Measurements from ENCODE around the gene STAT3.

Gene STAT3

DNA sequence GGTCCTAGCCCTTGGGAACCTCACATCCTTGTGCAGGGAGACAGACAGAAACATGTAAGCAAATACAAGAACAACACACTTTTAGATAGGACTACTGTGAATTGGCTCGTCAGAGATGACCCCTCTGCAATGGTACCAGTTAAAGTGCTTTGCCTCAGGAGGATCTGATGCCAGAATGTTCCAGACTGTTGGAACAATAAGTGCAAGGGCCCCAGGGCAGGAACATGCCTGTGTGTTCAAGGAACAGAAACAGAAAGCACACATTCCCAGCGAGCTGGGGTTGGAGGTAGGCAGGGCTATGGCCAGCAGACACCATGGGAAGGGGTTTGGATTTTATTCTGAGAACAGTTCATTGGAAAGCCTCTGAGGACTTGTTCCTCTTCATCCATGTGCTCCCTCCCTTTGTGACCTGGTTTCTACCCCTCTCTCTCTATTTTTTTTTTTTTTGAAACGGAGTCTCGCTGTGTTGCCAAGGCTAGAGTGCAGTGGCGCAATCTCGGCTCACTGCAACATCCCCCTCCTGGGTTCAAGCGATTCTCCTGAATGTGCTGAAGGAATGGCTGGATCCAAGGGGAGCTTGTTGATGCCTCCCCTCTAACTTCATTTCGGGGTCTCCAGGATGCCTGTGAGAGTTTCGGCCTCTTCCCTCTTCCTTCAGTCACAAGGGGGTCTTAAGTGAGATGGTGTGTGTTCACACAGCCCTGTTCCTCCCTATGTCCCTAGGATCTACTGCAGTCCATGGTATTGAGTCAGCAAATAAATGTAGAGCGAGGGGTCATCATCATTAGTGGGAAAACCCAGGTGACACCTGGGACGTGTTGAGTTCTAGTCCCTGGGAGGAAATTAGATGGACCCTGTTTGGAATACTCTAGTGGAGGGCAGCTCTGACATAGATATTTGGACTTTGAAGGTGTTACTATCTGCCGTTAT, 93.5 kb downstream of the STAT3 start:
- DNase-seq (ENCODE audit: low spot score), result no peak

- no peak for DNase-seq (ENCODE audit: low spot score)
These were observed 97.1 kb downstream of the STAT3 start for GRCh38 chr17:42291129-42291528.

DNA sequence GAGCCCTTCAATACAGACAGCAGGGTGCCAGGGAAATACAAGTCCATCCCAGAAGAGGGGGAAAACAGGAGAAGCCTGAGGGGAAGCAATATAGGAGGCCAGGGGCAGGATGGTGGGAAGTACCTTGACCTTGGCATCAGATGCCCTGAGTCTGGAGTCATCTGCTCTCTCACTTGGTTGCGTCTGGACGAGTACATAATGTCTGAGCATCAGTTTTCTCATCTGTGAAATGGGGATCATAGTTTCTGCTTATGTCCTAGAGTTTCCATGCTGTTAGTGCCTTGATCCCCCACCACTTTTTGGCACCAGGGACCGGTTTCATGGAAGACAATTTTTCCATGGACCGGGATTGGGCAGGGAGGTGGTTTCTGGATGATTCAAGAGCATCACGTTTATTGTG, 97.7 kb downstream of the STAT3 start:
- DNase-seq (ENCODE audit: low spot score), result no peak

DNA sequence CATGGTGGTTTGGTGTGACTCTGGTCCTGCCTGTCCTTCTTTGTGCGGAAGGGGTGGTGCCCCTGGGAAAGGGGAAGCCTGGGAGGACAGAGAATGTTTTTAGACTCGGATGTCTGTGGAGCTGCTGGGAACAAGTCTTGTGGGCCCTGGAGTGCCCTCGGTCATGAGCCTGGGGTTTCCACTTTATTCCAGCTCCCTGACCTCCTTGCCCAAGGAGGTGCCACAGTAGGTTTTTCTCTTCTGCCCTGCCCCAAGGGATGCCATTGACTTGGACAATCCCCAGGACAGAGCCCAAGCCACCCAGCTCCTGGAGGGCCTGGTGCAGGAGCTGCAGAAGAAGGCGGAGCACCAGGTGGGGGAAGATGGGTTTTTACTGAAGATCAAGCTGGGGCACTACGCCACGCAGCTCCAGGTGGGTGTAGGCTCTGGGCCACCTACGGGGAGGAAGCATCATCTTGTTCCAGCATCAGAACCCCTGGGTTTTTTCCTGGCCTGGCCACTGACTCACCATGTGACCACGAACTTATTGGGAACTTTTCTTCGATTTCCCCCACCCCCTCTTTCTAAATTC, 98.5 kb downstream of the STAT3 start:
- no peak for DNase-seq (ENCODE audit: low spot score)

GRCh38 chr17:42288803-42289610, 99.2 kb downstream of the STAT3 start:
- DNase-seq (ENCODE audit: low spot score), result no peak

DNA sequence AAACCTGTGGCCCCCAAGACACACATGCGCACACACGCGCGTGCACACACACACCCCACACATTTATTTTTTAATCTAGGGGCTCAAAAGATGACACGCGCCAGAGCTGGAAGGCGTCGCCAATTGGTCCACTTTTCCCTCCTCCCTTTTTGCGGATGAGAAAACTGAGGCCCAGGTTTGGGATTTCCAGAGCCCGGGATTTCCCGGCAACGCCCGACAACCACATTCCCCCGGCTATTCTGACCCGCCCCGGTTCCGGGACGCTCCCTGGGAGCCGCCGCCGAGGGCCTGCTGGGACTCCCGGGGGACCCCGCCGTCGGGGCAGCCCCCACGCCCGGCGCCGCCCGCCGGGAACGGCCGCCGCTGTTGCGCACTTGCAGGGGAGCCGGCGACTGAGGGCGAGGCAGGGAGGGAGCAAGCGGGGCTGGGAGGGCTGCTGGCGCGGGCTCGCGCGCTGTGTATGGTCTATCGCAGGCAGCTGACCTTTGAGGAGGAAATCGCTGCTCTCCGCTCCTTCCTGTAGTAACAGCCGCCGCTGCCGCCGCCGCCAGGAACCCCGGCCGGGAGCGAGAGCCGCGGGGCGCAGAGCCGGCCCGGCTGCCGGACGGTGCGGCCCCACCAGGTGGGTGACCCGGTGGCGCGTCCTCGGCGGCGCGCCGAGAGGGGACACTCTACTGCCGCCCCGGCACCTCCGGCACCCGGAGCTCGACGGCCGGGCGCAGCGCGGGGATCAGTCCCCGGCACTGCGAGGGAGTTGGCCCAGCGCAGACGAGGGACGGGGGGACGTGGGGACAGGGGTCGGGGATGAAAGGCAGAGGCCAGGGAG, 100.1 kb downstream of the STAT3 start, which contains the start of gene STAT5A:
TSS of gene STAT5A (plus strand) at position 522 of the 826 bp plus-strand sequence. CDS start 914 bp downstream, outside the sequence.
- peak; percentile 63 for DNase-seq (ENCODE audit: low spot score)

GRCh38 chr17:42287305-42287976, 100.8 kb downstream of the STAT3 start:
- no peak for DNase-seq (ENCODE audit: low spot score)

DNA sequence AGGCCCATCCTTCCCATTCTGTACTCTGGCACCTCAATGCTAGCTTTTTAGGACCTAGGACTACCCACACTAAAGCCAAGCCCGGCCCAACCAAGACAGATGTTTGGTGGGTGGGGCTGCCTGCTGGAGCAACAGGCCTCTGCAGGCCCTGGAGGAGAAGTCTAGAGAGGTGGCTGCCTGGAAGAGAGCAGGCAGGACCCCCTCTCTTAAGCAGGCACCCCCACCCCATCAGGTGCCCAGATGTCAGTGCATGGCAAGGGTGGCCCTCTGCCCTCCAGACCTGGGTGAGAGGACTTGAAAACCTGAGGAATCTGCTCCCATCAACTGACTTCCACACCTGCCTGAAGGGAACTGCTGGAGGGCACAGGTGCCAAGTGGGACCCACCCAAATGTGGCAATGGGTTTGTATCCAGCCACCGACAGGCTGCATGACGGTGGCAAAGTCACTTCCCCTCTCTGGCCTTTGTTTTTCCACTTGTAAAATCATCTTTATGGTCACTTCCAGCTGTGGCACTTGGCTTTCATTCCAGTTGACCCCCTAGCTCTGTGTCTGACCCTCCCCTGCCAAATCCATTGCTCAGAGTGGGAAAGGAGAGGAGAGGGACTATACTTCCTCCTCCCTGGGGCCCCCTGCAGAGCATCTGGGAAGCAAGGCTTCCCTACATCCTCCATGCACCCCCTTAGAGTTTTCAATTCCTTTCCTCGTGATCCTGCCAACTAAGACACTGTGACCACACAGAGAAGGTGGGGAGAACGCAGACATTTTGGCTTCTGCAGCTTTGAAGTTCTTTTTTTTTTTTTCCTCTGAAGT, 101.6 kb downstream of the STAT3 start:
- no peak for DNase-seq (ENCODE audit: low spot score)

DNA sequence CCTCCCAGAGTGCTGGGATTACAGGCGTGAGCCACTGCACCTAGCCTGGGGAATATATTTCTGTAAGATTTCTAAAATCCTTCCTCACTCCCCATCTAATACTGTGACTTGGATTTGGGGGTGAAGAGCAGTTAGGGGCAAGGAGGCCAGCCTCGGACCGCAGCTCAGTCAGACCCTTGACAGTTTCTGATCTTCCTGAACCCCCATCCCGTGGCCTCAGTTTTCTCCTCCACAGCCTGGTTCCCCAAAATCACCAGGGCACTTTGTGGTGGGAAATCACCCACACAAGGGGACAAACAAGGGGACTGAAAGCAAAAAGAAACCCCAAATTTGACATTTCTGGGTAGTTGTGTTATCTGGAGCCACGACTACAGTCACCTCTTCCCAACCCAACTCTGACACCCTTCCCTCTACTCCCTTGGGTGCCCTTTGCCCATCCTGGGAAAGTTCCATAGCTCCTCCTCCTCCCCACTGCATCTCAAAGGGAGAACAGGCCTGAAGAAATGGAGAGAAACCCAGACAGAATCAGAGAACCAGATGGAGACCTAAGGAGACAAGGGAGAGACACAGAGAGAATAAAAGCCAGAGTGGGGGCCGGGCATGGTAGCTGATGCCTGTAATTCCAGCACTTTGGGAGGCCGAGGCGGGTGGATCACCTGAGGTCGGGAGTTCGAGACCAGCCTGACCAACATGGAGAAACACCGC, 102.7 kb downstream of the STAT3 start:
- DNase-seq (ENCODE audit: low spot score), result no peak

DNA sequence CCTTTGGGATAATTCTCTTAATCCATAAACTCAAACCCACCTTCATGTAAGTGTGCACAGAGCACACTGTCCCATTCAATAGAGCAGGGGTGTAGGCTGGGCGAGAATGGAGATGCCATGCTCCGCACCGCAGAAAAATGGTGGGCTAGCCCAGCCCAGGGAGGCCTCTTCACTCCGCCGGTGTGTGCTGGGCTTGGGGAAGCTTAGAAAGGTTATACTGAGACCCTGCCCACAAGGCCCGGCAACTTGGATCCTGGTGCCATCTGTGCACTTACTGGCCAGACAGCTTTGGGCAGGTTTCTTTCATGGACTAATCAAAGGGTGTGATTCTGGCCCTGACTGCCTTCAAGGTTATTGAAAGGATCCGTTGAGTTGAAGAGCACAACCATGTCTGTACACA, 103.7 kb downstream of the STAT3 start:
- DNase-seq (ENCODE audit: low spot score), result no peak

GRCh38 chr17:42284024-42284369, 104.2 kb downstream of the STAT3 start:
- no peak for DNase-seq (ENCODE audit: low spot score)

DNA sequence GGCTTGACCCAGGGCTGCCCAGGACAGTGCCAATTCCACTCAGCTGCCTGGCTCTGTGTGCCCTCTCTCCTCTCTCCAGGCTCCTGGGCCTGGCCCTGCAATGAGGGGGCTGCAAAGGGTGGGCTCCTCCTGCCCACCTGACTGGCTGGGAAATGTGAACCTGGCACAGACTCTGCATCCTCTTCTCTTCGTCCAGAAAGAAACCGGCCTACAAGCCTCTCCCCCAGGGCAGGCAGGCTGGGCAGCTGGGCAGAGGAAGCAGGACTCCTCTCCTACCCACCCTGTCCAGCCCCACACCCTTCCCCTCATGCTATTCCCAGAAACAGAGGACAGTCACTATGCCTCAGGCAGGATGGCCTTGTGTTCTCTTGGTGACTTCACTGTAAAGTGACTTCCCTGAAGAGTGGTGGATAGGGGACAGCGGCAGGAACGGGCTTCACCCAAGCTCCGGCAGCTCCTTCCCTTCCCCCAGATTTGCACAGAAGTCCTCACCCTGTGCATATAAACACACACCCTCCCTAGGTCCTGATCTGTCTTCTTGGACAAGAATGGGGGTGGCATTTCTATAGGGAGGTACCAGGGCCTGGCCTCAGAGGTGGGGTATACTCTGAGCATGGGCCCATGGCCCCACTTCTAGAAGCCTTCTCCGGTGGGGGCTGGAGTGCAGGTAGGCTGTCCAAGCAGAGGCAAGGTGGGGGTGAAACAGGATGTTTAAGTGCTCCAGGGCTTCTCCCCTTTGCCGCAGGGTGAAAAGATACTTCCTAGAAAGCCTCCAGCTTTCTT, 104.8 kb downstream of the STAT3 start:
- no peak for DNase-seq (ENCODE audit: low spot score)

GRCh38 chr17:42282478-42283080, 105.7 kb downstream of the STAT3 start:
- no peak for DNase-seq (ENCODE audit: low spot score)

GRCh38 chr17:42281571-42282096, 106.6 kb downstream of the STAT3 start:
- no peak for DNase-seq (ENCODE audit: low spot score)

DNA sequence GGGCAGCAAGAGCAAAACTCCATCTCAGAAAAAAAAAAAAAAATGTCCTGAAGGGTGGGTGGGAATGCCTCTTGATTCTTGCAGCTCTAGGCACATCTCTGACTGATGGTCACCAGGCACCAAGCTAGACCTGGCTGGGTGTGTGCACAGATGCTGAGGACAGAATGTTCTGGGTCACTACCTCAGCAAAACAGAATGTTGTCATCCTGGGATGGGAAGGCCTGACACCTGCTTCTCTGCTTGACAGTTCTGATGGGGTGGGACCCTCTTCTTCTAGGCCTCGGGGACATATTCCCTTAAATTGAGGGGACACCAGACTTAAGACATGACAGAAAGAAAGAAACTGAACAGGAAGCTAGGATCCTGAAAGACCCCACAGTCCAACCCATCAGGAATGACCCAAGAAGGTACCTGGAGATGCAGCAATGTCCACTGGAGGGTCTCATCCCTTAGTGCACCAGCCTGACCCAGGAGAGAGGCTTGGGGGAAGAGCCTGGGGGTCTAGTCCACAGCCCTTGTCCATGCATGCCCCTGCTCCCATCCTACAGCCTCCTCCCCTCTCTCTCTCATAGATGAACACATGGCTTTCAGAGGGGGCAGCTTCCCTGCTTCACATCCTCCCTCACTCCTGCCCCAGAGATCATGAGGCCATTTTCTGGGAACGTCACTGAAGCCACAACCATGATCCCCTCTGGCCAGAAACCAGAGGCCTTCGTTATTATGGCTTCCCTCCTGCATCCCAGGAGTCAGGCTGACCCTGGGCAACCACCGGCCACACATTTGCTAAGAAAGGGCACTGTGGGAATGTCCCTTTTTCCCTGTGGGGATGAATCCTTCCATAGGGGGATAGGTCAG, 108.2 kb downstream of the STAT3 start:
- no peak for DNase-seq (ENCODE audit: low spot score)

DNA sequence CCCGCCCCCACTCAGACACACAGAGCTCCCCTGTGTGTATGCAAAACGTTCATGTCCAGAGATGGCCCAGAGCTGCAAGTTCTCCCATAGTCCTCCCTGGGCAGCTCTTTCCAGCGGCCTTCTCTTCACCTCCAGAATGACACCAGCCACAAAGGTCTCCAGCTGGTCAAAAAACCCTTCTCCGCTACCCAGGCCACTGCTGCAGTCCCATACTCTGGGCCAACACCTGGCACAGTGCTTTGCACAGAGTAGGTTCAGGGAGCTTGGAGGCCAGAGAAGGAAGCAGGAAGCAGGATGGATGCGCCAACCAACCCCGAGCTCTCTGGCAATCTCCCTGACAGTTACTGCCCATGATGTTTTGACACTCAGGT, 110.9 kb downstream of the STAT3 start:
- no peak for DNase-seq (ENCODE audit: low spot score)

- DNase-seq (ENCODE audit: low spot score), result no peak
These were observed 111.5 kb downstream of the STAT3 start for GRCh38 chr17:42276609-42277341.

Data from LoVo (cell line).